K562 (cell line): Measurements from ENCODE around the gene CSRP2.

Experiments used
- ATF6 ChIP-seq: sonication (generic); formaldehyde crosslinking; IDR thresholded peaks from 2 replicates; pipeline ENCODE4 v1.4.0; 2020; ENCODE audit warnings: mild to moderate bottlenecking, missing genetic modification reagents
- BCLAF1 ChIP-seq, 2 experiments: fragments of 450-650 bp in 1 of 2; IDR thresholded peaks; 2 replicates each; pipeline ENCODE4 v1.6.1; 2011 to 2017; ENCODE audit warnings: low read depth in 2 of 2, antibody characterized with exemption in 1 of 2, borderline replicate concordance in 1 of 2, low read length in 1 of 2, mild to moderate bottlenecking in 1 of 2, mixed read lengths in 1 of 2; ENCODE audit not compliant: control insufficient read depth in 1 of 2
- CBFB ChIP-seq: sonication (generic); formaldehyde crosslinking; IDR thresholded peaks from 2 replicates; pipeline ENCODE4 v1.4.0; 2020; ENCODE audit warnings: mild to moderate bottlenecking, missing genetic modification reagents
- CHD2 ChIP-seq: IDR thresholded peaks from 2 replicates; pipeline ENCODE4 v1.6.1; 2011; ENCODE audit warnings: low read depth, low read length
- CTCF ChIP-seq, 3 experiments: IDR thresholded peaks in 2 of 3; conservative IDR thresholded peaks in 1 of 3; 2 replicates each; pipeline ENCODE4 v1.5.1; 2011 to 2012; ENCODE audit warnings: low read length in 3 of 3, mild to moderate bottlenecking in 3 of 3, control low read depth in 2 of 3, improper control_type of control experiment in 1 of 3, inconsistent platforms in 1 of 3, low read depth in 1 of 3, mixed read lengths in 1 of 3, moderate library complexity in 1 of 3; ENCODE audit not compliant: insufficient read depth in 2 of 3
- FOS ChIP-seq: IDR thresholded peaks from 3 replicates; pipeline ENCODE4 v1.6.1; 2011; ENCODE audit not compliant: insufficient read length; ENCODE audit errors: extremely low read depth
- GABPB1 ChIP-seq: sonication (generic); formaldehyde crosslinking; IDR thresholded peaks from 2 replicates; pipeline ENCODE4 v1.8.0; 2022; ENCODE audit warnings: mild to moderate bottlenecking, missing genetic modification reagents
- POLR2AphosphoS5 ChIP-seq: IDR thresholded peaks from 2 replicates; pipeline ENCODE4 v1.6.1; 2011; ENCODE audit warnings: mild to moderate bottlenecking, low read depth, low read length, moderate library complexity; ENCODE audit not compliant: control insufficient read depth, insufficient read depth
- PPARD ChIP-seq: fragments of 250-450 bp; sonication (Bioruptor Pico); IDR thresholded peaks from 2 replicates; pipeline ENCODE4 v1.8.0; 2022; ENCODE audit warnings: inconsistent platforms, mild to moderate bottlenecking, moderate library complexity
- TAF1 ChIP-seq: IDR thresholded peaks from 2 replicates; pipeline ENCODE4 v1.6.1; 2011; ENCODE audit warnings: mild to moderate bottlenecking, low read length, moderate library complexity; ENCODE audit not compliant: insufficient read depth, control insufficient read depth, severe bottlenecking; ENCODE audit errors: extremely low read depth
- TEAD2 ChIP-seq: fragments of 450-650 bp; IDR thresholded peaks from 2 replicates; pipeline ENCODE4 v1.6.1; 2016; ENCODE audit warnings: missing genetic modification characterization, control low read depth, missing compliant biosample characterization
- ZNF253 ChIP-seq: fragments of 250-450 bp; sonication (Bioruptor Pico); conservative IDR thresholded peaks from 2 replicates; pipeline ENCODE4 v1.6.1; 2021; ENCODE audit warnings: mild to moderate bottlenecking
- ZNF512 ChIP-seq: IDR thresholded peaks from 2 replicates; pipeline ENCODE4 v1.6.1; 2016; ENCODE audit warnings: missing genetic modification characterization, missing compliant biosample characterization
- ZSCAN29 ChIP-seq: fragments of 450-650 bp; IDR thresholded peaks from 2 replicates; pipeline ENCODE4 v1.6.1; 2017

GRCh38 chr12:76896274-76896673, 17.5 kb upstream of the CSRP2 start:
- TF ChIP-seq ZSCAN29, result no peak
- no peak for TF ChIP-seq FOS
- TF ChIP-seq BCLAF1 (IDR thresholded peaks at IDR 0.05; ENCODE audit: borderline replicate concordance in 1 of 2, control insufficient read depth in 1 of 2, low read depth in 2 of 2, low read length in 1 of 2), result no peak
- no peak for TF ChIP-seq TEAD2 (tag)
- no peak for TF ChIP-seq CHD2
- TF ChIP-seq CTCF (IDR thresholded peaks at IDR 0.05 in 2 of 3, conservative IDR thresholded peaks at IDR 0.05 in 1 of 3; ENCODE audit: insufficient read depth in 2 of 3, low read depth in 1 of 3, low read length in 3 of 3), result no peak
- no peak for TF ChIP-seq POLR2AphosphoS5
- TF ChIP-seq TAF1, result no peak
- TF ChIP-seq GABPB1, result no peak
- no peak for TF ChIP-seq CBFB (CRISPR knock-in tag)
- TF ChIP-seq ZNF253 (CRISPR knock-in tag), result no peak
- no peak for TF ChIP-seq ZNF512 (tag)
- TF ChIP-seq PPARD (CRISPR knock-in tag), result no peak
- no peak for TF ChIP-seq ATF6 (CRISPR knock-in tag)
